ENCODE measurements around the gene GRK6. TPM values are rescaled to one million over a fixed set of nuclear protein-coding genes. Genes with fewer than 3 reads are reported as not detected.

Gene GRK6
- total RNA-seq, 3 donors from 2014 or later = 38.4 to 48.1 (median 46.7) TPM

- ATAC-seq (peak; percentile 53), DNase-seq (peak; percentile 59 to 73 (median 61))
- H3K9me3 ChIP-seq = no peaks in the 10 kb centered on the region
- TF ChIP-seq, protein P1, sequence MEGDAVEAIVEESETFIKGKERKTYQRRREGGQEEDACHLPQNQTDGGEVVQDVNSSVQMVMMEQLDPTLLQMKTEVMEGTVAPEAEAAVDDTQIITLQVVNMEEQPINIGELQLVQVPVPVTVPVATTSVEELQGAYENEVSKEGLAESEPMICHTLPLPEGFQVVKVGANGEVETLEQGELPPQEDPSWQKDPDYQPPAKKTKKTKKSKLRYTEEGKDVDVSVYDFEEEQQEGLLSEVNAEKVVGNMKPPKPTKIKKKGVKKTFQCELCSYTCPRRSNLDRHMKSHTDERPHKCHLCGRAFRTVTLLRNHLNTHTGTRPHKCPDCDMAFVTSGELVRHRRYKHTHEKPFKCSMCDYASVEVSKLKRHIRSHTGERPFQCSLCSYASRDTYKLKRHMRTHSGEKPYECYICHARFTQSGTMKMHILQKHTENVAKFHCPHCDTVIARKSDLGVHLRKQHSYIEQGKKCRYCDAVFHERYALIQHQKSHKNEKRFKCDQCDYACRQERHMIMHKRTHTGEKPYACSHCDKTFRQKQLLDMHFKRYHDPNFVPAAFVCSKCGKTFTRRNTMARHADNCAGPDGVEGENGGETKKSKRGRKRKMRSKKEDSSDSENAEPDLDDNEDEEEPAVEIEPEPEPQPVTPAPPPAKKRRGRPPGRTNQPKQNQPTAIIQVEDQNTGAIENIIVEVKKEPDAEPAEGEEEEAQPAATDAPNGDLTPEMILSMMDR (IDR thresholded peaks at IDR 0.05) = no peak
- H3K4me3 ChIP-seq = no peak overlapping the region
- H3K36me3 ChIP-seq (ENCODE audit: low read depth) = no peaks in the 10 kb centered on the region
- peaks cover 3% of the 10 kb centered on the region for H3K4me1 ChIP-seq (ENCODE audit: low read depth)
- intact Hi-C loops (cut with DNase I, micrococcal nuclease) = no loop called here
These were observed 52.5 kb downstream of the GRK6 start for GRCh38 chr5:177478711-177479646.

GRCh38 chr5:177479774-177480173 lies 53.3 kb downstream of the GRK6 start:
- peak; percentile 5 for ATAC-seq
- intact Hi-C loops (cut with DNase I, micrococcal nuclease) = no loop called here
- DNase-seq = peak in 2 of 3 donors; percentile 28 to 43
- Histone ChIP-seq H3K4me3 (no peak overlapping the region), H3K36me3 (ENCODE audit: low read depth) (no peaks in the 10 kb centered on the region), H3K4me1 (ENCODE audit: low read depth) (peaks cover 3% of the 10 kb centered on the region), H3K9me3 (no peaks in the 10 kb centered on the region)
- TF ChIP-seq, protein P1 (IDR thresholded peaks at IDR 0.05) = no peak

GRCh38 chr5:177482359-177482795 lies 55.9 kb downstream of the GRK6 start:
- DNase-seq (no peak), ATAC-seq (no peak)
- peaks cover 3% of the 10 kb centered on the region for H3K4me1 ChIP-seq (ENCODE audit: low read depth)
- intact Hi-C loops (cut with DNase I, micrococcal nuclease) = no loop called here
- H3K9me3 ChIP-seq = no peaks in the 10 kb centered on the region
- TF ChIP-seq, protein P1 (IDR thresholded peaks at IDR 0.05) = no peak
- H3K36me3 ChIP-seq (ENCODE audit: low read depth) = no peaks in the 10 kb centered on the region
- no peak overlapping the region for H3K4me3 ChIP-seq

DNA sequence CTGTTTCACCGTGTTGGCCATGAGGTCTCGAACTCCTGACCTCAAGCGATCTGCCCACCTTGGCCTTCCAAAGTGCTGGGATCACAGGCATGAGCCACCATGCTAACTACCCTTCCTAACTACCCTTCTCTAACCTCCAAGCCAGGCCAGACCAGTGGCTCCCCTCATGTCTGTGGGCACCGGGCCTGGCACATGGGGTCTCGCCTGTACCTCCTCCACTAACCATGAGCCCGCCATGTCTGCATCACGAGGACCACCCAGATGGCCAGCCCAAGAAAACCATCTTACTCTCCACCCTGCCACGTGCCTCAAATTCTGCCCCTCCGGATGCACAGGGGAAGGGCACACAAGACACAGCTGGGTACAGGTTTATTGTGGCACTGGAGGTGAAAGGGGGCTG lies 56.6 kb downstream of the GRK6 start:
- H3K36me3 ChIP-seq (ENCODE audit: low read depth) = no peaks in the 10 kb centered on the region
- DNase-seq (no peak), ATAC-seq (no peak)
- TF ChIP-seq, protein P1 (IDR thresholded peaks at IDR 0.05) = no peak
- peaks cover 3% of the 10 kb centered on the region for H3K4me1 ChIP-seq (ENCODE audit: low read depth)
- intact Hi-C loops (cut with DNase I, micrococcal nuclease) = no loop called here
- H3K4me3 ChIP-seq = no peak overlapping the region
- no peaks in the 10 kb centered on the region for H3K9me3 ChIP-seq

- TF ChIP-seq, protein P1 (IDR thresholded peaks at IDR 0.05) = no peak
- peaks cover 6% of the 10 kb centered on the region for H3K4me1 ChIP-seq (ENCODE audit: low read depth)
- intact Hi-C loops (cut with DNase I, micrococcal nuclease) = no loop called here
- no peaks in the 10 kb centered on the region for H3K9me3 ChIP-seq
- ATAC-seq (no peak), DNase-seq (no peak)
- H3K4me3 ChIP-seq = no peak overlapping the region
- H3K36me3 ChIP-seq (ENCODE audit: low read depth) = no peaks in the 10 kb centered on the region
These were observed 57.8 kb downstream of the GRK6 start for GRCh38 chr5:177483994-177484901.

Measured in mucosa of descending colon (tissue), 3 donors.